NK-92 (cell line): Measurements from ENCODE around the gene HAUS7.
"Not testable (repeated sequence)": the region's sequence is repeated elsewhere in the genome, so short reads cannot be mapped to it uniquely, and the experiment has no call there.

Experiments used
- DNase-seq: peaks from one replicate; lab custom pipeline; 2025; ENCODE audit not compliant: unreplicated experiment; lab: John Stamatoyannopoulos, UW

The HAUS7 gene

DNA sequence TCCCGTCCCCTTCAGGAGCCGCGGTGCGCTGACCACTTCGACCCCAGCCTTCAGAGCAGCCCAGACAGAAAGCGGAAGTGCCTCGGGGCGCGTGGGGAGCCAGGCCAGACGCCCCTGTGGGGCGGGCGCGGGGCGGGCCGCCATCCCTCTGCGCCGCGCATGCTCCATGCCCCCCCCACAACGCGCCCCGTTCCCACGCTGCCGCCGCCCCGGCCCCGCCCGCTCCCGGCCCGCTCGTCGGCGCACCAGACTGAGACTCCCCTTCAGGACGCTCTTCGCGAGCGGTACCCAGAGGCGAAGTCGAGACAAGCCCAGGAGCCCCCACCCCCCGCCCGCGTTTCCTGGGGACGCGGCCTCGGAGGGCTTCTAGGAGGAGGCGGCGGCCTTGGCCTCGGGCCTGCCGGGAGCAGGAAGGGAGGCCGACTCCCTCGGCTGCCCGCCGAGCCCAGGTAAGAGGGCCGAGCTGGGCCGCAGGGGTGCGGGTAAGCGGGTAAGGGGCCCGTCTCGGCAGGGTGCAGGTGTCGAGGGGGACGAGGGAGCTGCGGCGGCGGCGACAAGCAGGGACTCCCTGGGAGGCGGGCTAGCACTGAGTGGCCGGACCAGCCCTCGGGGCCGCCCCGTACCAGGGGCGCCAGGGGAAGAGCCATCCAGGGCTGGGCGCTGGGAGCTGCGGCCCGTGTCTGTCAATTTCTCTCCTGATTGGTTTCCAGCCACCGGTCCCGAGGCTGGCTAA, 59.0 kb downstream of the HAUS7 start, which contains the start of gene ZFP92:
Gene ZFP92 (plus strand): TSS at position 218 of the 733 bp plus-strand sequence. CDS start 6,851 bp downstream, outside the sequence.
- no peak for DNase-seq

DNA sequence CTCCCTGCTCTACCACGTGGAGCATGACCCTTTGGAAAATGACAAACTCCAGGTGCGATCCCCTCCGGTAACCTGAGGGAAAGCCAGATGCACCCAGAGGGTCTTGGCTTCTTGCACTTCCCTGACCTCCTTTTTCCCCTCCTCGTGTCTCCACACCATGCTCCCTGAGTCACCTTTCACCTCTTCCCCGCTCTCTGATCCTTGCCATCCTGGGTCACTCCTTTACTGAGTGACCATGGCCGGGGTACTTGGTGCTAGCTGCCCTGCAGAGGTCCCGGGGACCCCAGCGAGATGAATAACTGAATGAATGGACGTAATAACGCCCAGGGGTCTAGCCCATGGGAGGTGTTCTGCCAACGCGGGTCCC, 59.5 kb downstream of the HAUS7 start:
- DNase-seq = no peak

DNA sequence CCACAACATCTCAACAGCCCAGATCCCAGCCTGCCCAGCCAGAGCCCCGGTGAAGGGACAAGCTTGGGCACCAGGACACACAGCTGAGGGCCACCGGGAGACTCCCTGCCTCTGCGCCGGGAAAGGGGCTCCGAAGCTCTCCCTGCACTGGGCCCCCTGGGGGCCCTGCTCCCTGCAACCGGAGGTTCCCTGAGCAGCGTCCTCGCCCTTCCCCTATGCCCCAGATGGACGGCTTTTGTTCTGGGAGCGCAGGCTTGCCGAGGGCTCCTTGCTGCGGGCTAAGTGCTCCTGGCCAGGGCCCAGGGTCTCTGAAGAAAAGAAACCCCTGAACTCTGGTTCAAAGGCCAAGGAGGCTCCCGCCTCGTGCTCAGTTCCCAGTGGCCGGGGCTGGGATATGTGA, 60.0 kb downstream of the HAUS7 start:
- no peak for DNase-seq

DNA sequence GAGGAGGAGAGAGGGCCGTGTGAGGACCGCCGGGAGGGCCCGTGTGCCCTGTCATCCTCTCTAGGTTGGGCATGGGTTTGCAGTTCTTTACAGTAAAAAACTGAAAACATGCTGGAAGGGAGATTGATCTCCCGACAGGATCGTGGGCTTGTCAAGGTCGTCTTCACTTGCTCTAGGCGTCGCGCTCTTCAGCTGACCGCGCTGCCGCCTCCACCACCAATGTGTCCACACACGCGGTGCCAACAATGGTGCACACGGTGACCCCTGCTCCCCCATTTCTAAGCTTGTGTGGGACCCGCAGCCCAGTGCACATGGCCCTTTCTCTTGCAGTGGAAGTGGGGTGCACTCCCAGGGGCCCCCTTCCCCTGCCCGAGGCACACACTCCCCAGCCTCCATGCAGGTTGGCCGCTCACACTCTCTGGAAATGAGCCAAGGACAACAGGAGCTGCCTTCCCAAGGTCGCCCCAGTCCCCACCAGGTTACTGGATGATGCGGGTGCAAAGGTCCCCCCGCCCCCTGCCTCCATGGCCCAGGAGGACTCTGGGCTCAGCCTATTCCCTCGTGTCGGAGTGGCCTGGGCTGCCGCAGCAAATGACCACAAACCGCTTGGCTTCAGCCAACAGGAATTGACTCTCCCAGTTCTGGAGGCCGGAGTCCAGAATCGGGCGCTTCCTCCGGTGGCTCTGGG, 60.8 kb downstream of the HAUS7 start:
- DNase-seq = no peak

DNA sequence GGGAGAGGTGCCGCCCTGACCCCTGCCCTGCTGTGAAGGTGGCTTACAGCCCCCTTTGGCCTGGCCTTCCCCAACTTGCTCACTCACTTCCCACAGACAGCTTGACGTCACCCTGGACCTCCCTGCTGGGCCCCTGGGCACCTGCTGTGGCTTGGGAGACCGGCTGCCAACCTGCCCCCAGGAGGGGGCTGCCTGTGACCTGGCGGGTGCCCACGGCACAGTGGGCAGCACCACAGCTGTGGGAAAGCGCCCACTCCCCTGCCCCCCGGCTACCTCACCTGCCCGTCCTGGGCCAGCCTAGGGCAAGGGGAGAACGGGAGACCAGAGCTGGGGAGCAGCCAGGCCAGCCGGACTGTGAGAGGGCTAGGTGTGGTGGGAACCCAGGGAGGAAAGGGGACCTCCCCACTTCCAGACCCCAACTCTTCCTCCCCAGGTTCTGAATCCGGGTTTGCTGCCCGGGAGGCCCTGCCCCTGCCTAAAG, 61.5 kb downstream of the HAUS7 start:
- DNase-seq = no peak

DNA sequence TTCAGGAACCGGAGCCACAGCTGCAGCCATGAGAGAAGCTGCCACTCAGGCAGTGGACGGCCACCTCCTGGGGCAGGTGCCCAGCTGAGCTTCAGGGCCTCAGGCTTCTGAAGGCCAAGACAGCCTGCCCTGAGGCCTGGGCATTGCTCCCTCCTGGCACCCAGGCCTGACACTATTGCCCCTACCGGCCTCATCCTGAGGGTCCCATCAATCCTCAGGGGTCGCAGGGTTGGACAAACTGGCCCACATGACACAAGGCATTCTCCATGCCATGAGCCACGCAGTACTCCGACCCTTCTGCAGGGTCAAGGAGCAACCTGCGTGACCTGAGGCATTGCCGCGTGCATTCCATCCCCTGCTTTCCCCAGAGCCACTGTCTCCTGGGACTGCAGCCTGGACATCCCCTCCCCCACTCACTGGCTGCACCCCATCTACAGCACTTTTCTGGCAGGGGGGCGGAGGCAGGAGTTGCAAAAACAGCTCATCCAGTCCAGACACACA, 62.1 kb downstream of the HAUS7 start:
- no peak for DNase-seq

DNA sequence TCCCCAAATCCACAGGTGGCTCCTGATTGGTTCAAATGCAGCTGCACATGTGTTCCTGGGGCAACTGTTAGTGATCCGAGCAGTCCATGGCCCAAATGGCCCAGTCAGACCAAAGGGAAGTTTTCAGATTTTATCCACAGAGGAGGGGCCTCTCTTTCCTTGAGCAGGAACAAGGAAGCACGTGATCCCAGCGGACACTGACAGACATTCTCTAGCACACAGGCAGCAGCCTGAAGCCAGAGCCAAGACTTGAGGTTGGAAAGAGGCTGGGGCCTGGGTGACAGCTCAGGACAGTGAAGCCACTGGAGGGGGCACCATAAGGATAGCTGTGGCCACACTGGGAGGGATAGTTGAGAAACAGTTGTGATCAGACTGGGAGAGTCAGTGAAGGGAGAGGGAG, 62.6 kb downstream of the HAUS7 start:
- no peak for DNase-seq

DNA sequence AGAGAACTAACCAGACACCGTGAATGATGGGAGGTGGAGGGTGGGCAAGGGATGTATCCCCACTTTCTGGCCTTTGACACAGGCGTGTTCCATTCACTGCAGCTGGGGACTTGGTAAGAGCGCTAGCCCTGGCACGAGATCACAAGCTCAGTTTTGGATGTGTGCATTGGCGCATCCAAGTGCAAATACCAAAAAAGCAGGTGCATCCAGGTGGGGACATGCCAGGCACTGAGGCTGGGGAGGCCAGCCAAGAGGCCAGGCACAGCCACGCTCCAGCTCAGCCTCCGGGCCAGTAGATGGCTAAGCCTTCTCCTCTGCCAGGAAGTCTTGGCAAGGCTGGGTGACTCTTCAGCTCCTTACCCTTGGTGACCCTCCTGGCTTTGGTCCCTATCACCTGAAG, 63.5 kb downstream of the HAUS7 start:
- DNase-seq = no peak

DNA sequence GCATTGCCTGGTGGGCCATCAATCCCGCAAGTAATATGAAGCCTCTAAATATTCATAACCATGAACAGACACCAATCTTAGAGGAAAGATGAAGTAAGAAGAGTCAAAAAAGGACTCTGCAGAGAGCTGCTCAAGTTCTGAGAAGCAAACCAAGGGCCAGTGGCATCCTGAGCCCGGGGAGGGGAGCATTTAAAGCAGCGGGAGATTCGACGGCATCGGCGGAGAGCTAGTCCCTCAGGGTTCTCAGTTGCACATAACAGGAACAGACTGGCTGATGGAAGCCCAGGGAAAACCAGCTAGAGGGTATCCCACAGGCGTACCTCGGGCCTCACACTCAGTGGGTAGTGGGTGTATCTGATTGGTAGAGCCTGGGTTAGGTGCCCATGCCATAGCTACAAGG, 64.4 kb downstream of the HAUS7 start:
- no peak for DNase-seq

DNA sequence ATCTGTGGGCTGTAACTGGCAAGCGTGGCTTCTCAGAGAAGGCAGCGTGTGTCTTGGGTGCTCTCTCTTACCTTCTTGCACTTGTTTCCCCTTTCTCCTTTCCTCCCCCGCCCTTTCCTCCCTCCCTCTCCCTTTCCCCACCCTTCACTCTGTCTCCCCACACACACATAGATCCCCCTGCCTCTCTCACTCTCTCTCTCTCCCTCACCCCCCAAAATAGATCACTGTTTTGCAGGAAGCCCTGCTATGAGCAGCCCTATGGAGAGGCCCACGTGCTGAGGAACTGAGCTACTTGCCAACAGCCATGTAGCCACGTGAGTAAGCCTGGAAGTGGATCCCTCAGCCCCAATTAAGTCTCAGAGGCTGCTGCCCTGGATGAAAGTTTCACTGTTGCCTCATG, 65.0 kb downstream of the HAUS7 start:
- no peak for DNase-seq

DNA sequence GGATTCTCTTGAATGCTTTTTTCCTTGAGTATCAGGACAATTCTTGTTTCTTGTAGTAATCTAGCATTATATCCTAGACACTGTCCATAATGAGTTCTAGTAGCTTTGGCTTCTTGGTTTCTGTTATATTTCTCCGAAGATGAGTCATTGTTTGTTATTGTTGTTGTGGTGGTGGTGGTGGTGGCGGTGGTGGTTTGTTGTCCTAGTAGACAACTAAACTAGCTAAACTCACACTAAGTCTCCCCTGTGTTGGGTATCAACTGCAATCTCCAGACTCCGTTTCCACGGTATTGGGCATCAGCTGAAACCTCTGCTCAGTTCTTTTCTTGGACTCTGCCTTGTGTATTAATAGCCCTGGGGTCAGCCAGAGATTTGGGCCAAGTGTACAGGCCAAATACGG, 66.0 kb downstream of the HAUS7 start:
- DNase-seq = not testable (repeated sequence)

DNA sequence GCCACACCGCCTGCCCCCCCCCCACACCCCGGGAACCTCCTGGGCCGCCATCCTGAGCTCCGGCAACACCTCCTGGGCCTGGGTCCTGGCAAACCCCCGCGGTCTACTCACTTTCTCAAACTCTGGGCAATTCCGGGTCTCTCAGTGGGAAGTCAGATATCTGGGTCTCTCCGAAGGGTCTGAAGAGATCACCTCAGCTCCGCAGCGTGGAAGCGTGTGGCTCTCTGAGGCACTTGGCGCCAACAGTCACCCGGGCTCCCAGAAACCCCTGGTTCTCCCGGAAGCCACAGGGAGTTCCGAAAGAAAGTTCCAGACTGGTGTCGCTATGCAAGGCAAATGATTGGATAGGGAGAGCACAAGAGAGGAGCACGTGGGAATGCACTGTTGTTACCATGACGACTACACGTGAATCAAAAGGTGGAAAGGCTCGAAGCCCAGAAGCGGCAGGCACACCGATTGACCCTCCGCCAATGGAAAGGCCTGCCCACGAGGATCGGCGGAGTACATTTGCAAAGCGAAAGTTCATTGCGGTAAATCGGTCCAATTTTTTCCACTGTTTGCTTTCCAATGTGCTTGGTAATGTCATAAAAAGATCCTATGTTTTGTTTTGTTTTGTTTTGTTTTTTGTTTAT, 69.1 kb downstream of the HAUS7 start, which contains the start of gene PNMA6E:
Gene PNMA6E (minus strand): TSS at position 218 of the 632 bp plus-strand sequence. CDS start 2,501 bp downstream, outside the sequence.
- no peak for DNase-seq

DNA sequence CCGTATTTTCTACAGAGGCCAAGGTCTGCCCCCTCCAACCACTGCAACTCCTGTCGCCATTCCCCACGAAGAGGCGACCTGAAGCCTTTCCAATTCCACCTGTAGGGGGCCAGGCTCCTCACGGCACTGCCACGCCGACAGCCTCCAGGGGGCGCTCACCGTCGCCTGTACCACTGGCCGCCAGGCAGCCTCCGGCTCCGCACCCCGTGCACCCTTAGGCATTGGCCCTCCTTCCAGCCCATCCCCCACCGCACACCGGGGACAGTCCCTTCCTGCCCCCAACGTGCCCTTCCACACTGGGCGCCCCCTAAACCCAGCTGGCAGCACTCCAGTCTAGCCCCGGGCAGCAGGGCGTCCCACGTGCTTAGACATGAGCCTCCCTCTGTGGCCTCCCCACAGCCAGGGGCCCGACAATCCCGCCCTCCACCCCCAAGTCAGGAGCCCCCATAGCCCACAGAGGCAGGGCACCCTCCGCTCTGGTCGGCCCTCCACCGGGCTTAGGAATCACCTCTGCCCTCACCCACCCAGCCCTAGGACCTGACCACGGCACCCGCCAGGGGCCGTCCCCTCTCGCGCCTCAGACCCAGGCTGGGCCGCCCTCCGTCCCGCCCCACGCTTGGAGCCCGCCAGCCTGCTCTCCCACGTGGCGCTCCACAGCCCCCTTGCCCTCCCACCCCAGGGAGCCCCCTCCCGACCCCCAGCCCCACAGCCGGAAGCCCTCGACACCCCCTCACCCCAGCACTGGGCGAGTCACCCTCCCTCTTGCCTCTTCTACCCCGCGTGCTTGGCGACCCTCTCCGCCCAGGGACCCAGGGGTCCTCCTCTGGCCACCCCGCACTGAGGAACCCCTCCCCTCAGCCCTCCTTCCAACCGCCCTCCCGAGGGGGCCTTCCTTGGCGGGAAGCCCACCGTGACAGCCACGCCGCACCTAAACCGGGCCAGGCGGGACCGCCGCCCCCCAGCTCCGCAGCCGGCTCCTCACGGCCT, 69.9 kb downstream of the HAUS7 start:
- no peak for DNase-seq

DNA sequence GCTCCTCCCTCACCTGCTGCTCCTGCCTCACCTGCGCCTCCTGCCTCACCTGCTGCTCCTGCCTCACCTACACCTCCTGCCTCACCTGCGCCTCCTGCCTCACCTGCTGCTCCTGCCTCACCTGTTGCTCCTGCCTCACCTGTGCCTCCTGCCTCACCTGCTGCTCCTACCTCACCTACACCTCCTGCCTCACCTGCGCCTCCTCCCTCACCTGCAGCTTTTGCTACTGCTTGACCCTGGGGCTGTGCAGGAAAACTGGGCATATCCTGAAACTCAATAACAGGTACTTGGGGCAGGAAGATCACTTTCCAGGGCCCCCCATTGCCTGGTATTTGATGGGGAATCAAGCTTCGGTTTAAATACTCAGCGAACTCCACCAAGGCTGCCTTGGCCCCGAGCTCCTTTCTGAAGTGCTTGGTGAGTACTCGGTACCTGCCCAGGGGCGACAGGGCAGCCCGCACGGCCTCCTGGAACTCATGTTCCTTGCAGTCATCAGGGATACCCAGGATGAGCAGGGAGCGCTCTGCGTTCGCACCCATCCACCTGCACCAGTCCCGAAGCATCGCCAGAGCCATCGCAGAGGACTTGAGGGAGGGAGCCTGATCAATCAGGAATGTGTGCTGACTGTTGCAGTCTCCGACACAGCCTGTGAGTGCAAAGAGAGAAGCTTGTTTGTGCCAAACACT, 72.0 kb downstream of the HAUS7 start:
- DNase-seq = no peak
